Cardiac muscle cell (in vitro differentiated cells and primary cell): ENCODE results near the gene PSD2. TPM values are rescaled to one million over a fixed set of nuclear protein-coding genes. Genes with fewer than 3 reads are reported as not detected.
A peak's percentile ranks its signal among the peaks of the same experiment; 100 is the strongest.

ENCODE experiments used
- DNase-seq, 2 donors: peaks; one replicate each; pipeline versions ENCODE4 v3.0.0 to v3.0.0-alpha.2; 2010 to 2017; ENCODE audit warnings: low read depth in 1 of 2, low spot score in 1 of 2
- H3K27ac ChIP-seq: fragments of 200-600 bp; sonication (generic); 2 replicates; pipeline ENCODE4 v1.5.1; 2016
- H3K27me3 ChIP-seq: fragments of 200-600 bp; sonication (generic); 2 replicates; pipeline ENCODE4 v1.6.0; 2016; ENCODE audit warnings: control low read depth
- H3K36me3 ChIP-seq: fragments of 200-600 bp; sonication (generic); 2 replicates; pipeline ENCODE4 v1.5.1; 2016; ENCODE audit warnings: control low read depth
- H3K4me1 ChIP-seq: fragments of 200-600 bp; sonication (generic); 2 replicates; pipeline ENCODE4 v1.8.1; 2017; ENCODE audit warnings: low read depth, mild to moderate bottlenecking, mixed run types
- H3K4me3 ChIP-seq: fragments of 200-600 bp; sonication (generic); 2 replicates; pipeline ENCODE4 v1.5.1; 2016; ENCODE audit warnings: mild to moderate bottlenecking
- H3K9me3 ChIP-seq: fragments of 200-600 bp; sonication (generic); 2 replicates; pipeline ENCODE4 v1.5.1; 2017; ENCODE audit warnings: low read depth, mild to moderate bottlenecking, control low read depth
- polyA plus RNA-seq: library from polyadenylated mRNA; unstranded; fragments of >200 nt; fragmentation: Nextera tagmentation; extraction: Ambion mirVana; gene quantifications from 2 replicates; pipeline ENCODE4 v1.2.1, GENCODE V29; 2016
- total RNA-seq: library from RNA; depleted of rRNA; stranded (reverse); fragments of >200 nt; gene quantifications from 2 replicates; pipeline ENCODE4 v1.2.3, GENCODE V29; 2016
- TF ChIP-seq, protein P1 (sequence below): IDR thresholded peaks from 2 replicates; pipeline ENCODE4 v1.5.1; 2012; ENCODE audit warnings: low read depth, mild to moderate bottlenecking, low read length

PSD2 gene
- total and polyA plus RNA-seq, 2 experiments from 2014 or later = 0.04 to 0.48 TPM

DNA sequence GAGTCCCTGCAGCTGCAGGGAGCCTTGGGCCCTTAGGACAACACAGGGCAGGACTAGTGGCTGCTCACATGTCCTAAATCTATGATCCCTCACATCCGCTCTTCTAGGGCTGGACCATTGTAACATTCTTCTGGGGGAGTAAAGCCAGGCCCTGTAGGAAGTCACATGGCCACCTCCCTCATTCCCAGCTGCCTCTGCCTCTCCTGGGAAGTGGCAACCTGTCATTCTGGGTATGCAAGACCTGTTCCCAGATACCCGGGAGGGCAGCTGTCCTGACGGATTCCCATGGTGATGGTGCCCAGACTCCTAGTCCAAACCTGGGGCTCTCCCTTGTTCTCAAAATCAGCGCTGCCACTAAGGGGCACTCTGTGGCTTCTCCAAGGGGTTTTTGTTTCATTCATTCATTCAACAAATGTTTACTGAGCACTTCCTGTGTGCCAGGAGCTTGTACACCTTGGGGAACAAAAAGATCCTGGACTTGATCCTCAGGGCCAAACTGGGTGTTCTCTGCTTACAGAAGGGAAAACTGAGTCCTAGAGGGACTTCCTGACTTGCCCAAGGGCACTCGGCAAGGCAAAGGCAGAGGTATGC lies 85.6 kb downstream of the PSD2 start:
- TF ChIP-seq, protein P1, sequence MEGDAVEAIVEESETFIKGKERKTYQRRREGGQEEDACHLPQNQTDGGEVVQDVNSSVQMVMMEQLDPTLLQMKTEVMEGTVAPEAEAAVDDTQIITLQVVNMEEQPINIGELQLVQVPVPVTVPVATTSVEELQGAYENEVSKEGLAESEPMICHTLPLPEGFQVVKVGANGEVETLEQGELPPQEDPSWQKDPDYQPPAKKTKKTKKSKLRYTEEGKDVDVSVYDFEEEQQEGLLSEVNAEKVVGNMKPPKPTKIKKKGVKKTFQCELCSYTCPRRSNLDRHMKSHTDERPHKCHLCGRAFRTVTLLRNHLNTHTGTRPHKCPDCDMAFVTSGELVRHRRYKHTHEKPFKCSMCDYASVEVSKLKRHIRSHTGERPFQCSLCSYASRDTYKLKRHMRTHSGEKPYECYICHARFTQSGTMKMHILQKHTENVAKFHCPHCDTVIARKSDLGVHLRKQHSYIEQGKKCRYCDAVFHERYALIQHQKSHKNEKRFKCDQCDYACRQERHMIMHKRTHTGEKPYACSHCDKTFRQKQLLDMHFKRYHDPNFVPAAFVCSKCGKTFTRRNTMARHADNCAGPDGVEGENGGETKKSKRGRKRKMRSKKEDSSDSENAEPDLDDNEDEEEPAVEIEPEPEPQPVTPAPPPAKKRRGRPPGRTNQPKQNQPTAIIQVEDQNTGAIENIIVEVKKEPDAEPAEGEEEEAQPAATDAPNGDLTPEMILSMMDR = no peak
- H3K27ac ChIP-seq = peak overlapping the region; percentile 86
- peaks cover 19% of the 10 kb centered on the region for H3K4me1 ChIP-seq
- peak in 1 of 2 donors; percentile 53 for DNase-seq
- no peaks in the 10 kb centered on the region for H3K27me3 ChIP-seq
- H3K4me3 ChIP-seq = no peak overlapping the region
- no peaks in the 10 kb centered on the region for H3K9me3 ChIP-seq
- H3K36me3 ChIP-seq = no peaks in the 10 kb centered on the region

DNA sequence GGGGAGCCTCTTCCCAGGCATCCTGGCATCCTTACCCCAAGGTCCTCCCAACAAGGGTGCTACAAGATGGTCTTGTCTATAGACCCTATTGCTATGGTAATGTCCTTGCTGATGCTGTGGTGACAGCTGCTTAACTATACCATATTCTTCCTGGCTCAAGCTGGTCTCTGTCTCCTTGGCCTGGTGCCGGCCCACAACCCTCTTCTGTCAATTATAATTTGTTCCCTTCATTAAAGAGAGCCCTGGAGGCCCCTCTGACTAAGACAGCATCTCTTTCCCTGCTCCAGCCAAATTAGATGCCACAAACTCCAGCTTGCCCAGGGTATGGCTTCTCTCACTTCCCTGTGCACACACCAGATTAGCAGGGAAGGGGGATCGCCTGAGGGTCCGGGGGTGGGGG lies 86.7 kb downstream of the PSD2 start:
- H3K27me3 ChIP-seq = no peaks in the 10 kb centered on the region
- TF ChIP-seq, protein P1 = no peak
- H3K9me3 ChIP-seq = no peaks in the 10 kb centered on the region
- no peak for DNase-seq
- no peak overlapping the region for H3K27ac ChIP-seq
- peaks cover 19% of the 10 kb centered on the region for H3K4me1 ChIP-seq
- H3K4me3 ChIP-seq = no peak overlapping the region
- no peaks in the 10 kb centered on the region for H3K36me3 ChIP-seq

DNA sequence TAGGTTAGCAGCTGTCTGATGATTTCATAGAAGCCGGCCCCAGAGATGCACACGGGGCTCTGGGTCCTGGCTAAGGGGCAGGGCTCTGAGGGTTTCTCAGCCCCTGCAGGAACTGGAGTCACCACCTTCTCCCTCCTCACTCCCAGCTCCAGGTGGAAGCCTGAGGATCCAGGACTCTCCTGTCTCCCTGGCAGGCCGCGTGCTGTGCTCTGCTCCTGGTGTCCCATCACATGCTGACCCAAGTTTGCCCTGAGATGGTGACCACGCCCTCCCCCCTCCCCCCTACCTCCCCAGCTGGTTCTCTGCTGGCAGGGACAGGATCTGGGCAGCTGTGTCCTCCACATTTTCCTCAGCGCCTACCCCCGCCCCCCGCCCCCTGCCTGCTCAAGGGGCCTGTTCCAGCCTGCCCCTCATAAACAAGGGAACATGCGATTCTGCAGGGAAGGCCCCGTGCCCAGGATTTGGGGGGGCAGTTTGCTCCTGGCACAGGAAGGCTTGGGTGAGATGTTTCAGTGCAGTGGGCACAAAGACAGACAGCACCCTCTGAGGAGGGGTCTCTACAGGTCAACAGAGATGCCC lies 87.4 kb downstream of the PSD2 start:
- no peaks in the 10 kb centered on the region for H3K27me3 ChIP-seq
- DNase-seq = no peak
- H3K27ac ChIP-seq = no peak overlapping the region
- TF ChIP-seq, protein P1 = no peak
- no peak overlapping the region for H3K4me3 ChIP-seq
- no peaks in the 10 kb centered on the region for H3K36me3 ChIP-seq
- H3K4me1 ChIP-seq = peaks cover 19% of the 10 kb centered on the region
- H3K9me3 ChIP-seq = no peaks in the 10 kb centered on the region

DNA sequence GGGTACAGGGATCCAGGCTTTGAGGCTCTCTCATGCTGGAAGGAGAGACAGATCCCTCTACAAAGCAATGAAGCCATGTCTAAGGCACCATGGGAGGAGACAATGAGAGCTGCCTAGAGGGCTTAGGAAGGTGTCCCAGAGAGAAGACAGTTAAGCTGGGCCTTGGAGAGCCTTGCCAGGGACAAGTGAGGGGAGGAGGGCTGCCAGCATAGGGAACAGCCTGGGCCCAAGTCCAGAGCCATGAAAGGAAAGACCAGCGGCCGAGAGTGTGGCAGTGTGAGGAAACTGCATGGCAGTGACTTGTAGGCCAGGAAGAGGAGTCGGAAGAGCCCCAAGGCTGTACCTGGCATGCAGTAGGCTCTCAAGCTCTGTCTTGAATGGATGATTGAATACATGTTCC lies 88.5 kb downstream of the PSD2 start:
- no peak overlapping the region for H3K4me3 ChIP-seq
- H3K27ac ChIP-seq = no peak overlapping the region
- TF ChIP-seq, protein P1 = no peak
- H3K9me3 ChIP-seq = no peaks in the 10 kb centered on the region
- H3K27me3 ChIP-seq = no peaks in the 10 kb centered on the region
- no peak for DNase-seq
- H3K36me3 ChIP-seq = no peaks in the 10 kb centered on the region
- peaks cover 25% of the 10 kb centered on the region for H3K4me1 ChIP-seq

DNA sequence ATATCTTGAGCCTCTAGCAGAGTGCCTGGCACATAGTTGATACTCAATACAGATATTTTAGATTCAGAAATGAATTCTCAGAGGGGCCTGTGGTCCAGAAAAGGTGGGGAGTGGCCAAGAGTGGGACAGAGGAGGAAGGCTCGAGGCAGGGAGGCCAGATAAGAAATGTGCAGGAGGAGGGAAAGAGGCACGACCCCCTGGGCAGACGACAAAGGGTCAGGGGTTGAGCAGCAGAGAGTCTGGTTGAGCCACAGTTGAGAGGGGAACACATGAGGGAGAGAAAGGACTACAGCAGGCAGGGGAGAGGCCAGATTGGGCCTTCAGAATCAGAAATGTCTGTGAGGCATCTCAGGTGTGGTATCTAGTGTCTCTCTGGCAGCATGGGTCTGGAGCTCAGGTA lies 89.1 kb downstream of the PSD2 start:
- H3K36me3 ChIP-seq = no peaks in the 10 kb centered on the region
- no peaks in the 10 kb centered on the region for H3K9me3 ChIP-seq
- no peak for DNase-seq
- TF ChIP-seq, protein P1 = no peak
- H3K4me1 ChIP-seq = peaks cover 22% of the 10 kb centered on the region
- no peak overlapping the region for H3K27ac ChIP-seq
- no peaks in the 10 kb centered on the region for H3K27me3 ChIP-seq
- H3K4me3 ChIP-seq = no peak overlapping the region
